OCI-LY7 (cell line): Measurements from ENCODE around the gene EIF4E. TPM values are rescaled to one million over a fixed set of nuclear protein-coding genes. Genes with fewer than 3 reads are reported as not detected.
"Not testable (repeated sequence)": the region's sequence is repeated elsewhere in the genome, so short reads cannot be mapped to it uniquely, and the experiment has no call there.

ENCODE experiments used
- BruUV-seq: library from RNA; stranded (reverse); fragments of 400-500 nt; replicated peaks from 2 replicates; lab custom pipeline; 2021; lab: Mats Ljungman, UMichigan
- CTCF ChIA-PET: fragments of 300-600 bp; sonication (Branson Sonifier 250); formaldehyde crosslinking; loops from one replicate; lab custom pipeline; 2022; ENCODE audit warnings: antibody characterized with exemption; ENCODE audit not compliant: unreplicated experiment; lab: Charles Lee
- POLR2A ChIA-PET: fragments of 300-600 bp; sonication (Branson Sonifier 250); formaldehyde crosslinking; loops from one replicate; lab custom pipeline; 2022; ENCODE audit warnings: antibody characterized with exemption; lab: Charles Lee
- DNase-seq: peaks from one replicate; pipeline ENCODE4 v3.0.0-alpha.2; 2015; ENCODE audit warnings: low spot score
- H2AFZ ChIP-seq: fragments of 200-600 bp; sonication (generic), shearing (Covaris generic); 2 replicates; pipeline ENCODE4 v1.6.1; 2014; ENCODE audit warnings: mild to moderate bottlenecking, antibody characterized with exemption, low read length, moderate library complexity
- H3K27ac ChIP-seq: fragments of 200-600 bp; sonication (generic); 2 replicates; pipeline ENCODE4 v1.5.1; 2014; ENCODE audit warnings: mixed run types, low read depth, mild to moderate bottlenecking, moderate library complexity, low read length, inconsistent platforms; ENCODE audit not compliant: poor library complexity, severe bottlenecking
- H3K36me3 ChIP-seq: fragments of 200-600 bp; sonication (generic); 2 replicates; pipeline ENCODE4 v1.6.1; 2014; ENCODE audit warnings: mild to moderate bottlenecking, antibody characterized with exemption, low read length, moderate library complexity, mixed read lengths; ENCODE audit not compliant: insufficient read depth
- H3K4me1 ChIP-seq: fragments of 200-600 bp; sonication (generic); 2 replicates; pipeline ENCODE4 v1.5.1; 2014; ENCODE audit warnings: mild to moderate bottlenecking, low read length; ENCODE audit not compliant: insufficient read depth, poor library complexity, severe bottlenecking
- H3K4me2 ChIP-seq: fragments of 200-600 bp; sonication (generic); 2 replicates; pipeline ENCODE4 v1.6.1; 2014; ENCODE audit warnings: mild to moderate bottlenecking, low read length
- H3K4me3 ChIP-seq: fragments of 200-600 bp; sonication (generic); 2 replicates; pipeline ENCODE4 v1.5.1; 2014; ENCODE audit warnings: mild to moderate bottlenecking, low read depth, low read length; ENCODE audit not compliant: poor library complexity, severe bottlenecking
- H3K79me2 ChIP-seq: fragments of 200-600 bp; sonication (generic); 2 replicates; pipeline ENCODE4 v1.6.1; 2016; ENCODE audit warnings: low read depth, mild to moderate bottlenecking, low read length, moderate library complexity, mixed read lengths; ENCODE audit not compliant: insufficient read depth
- H3K9me2 ChIP-seq: fragments of 200-600 bp; sonication (generic); 2 replicates; pipeline ENCODE4 v1.6.1; 2016; ENCODE audit warnings: mild to moderate bottlenecking, low read length, mixed read lengths; ENCODE audit not compliant: insufficient read depth
- H3K9me3 ChIP-seq: fragments of 200-600 bp; sonication (generic); 2 replicates; pipeline ENCODE4 v1.6.1; 2014; ENCODE audit warnings: mild to moderate bottlenecking, mixed run types, low read length, mixed read lengths
- H4K20me1 ChIP-seq: fragments of 200-600 bp; sonication (generic); 2 replicates; pipeline ENCODE4 v1.6.1; 2014; ENCODE audit warnings: mild to moderate bottlenecking, antibody characterized with exemption, low read length, moderate library complexity, mixed read lengths; ENCODE audit not compliant: insufficient read depth
- CTCF ChIP-seq: fragments of 200-600 bp; sonication (generic); conservative IDR thresholded peaks from 2 replicates; pipeline ENCODE4 v1.5.1; 2014; ENCODE audit warnings: mild to moderate bottlenecking, antibody characterized with exemption, low read length, moderate library complexity, mixed read lengths
- EZH2phosphoT487 ChIP-seq: fragments of 200-600 bp; sonication (generic); IDR thresholded peaks from 2 replicates; pipeline ENCODE4 v1.6.1; 2018; ENCODE audit warnings: low read depth, borderline replicate concordance, mild to moderate bottlenecking, mixed run types, antibody characterized with exemption, low read length, moderate library complexity, mixed read lengths
- intact Hi-C: fragments of 100-400 bp; cut with micrococcal nuclease; formaldehyde crosslinking; loops from one replicate; pipeline ENCODE4 v1.10.0; 2022; ENCODE audit not compliant: unreplicated experiment
- total RNA-seq, 2 experiments: library from RNA; depleted of rRNA in 1 of 2; stranded (reverse); fragments of >200 nt in 1 of 2; shearing (Covaris generic) in 1 of 2; gene quantifications; 2 replicates each; pipeline ENCODE4 v1.2.3, GENCODE V29; 2014 to 2022

Gene EIF4E
- total RNA-seq, 2 experiments from 2014 or later = 136 to 160 TPM

GRCh38 chr4:98929341-98930267 lies 671 bp upstream of the EIF4E start:
- Histone ChIP-seq H3K4me3 (peak overlapping the region; percentile 88), H2AFZ (peak overlapping the region; percentile 93), H3K79me2 (peaks cover 43% of the 10 kb centered on the region), H3K9me3 (peaks cover 21% of the 10 kb centered on the region; the same call in 1 of the 2 replicates), H3K36me3 (peaks cover 30% of the 10 kb centered on the region), H3K4me2 (peak overlapping the region; percentile 88), H3K4me1 (peaks cover 32% of the 10 kb centered on the region), H3K9me2 (no peaks in the 10 kb centered on the region), H3K27ac (peak overlapping the region; percentile 50), H4K20me1 (peaks cover 22% of the 10 kb centered on the region; the same call in 1 of the 2 replicates)
- TSS peak; percentile 92 for BruUV-seq
- TF ChIP-seq CTCF (no peak), EZH2phosphoT487 (no peak)
- intact Hi-C loops = loop anchor here (1.0 to 5.0 kb wide), 6 partner anchors 66 to 1021 kb away; partner anchors contain the start of genes ADH5, DAPP1, H2AZ1 and METAP1
- peak; percentile 24 for DNase-seq
- ChIA-PET POLR2A (interaction anchor here (0.5 to 3.9 kb wide), 10 partner anchors 8 to 786 kb away, joined by 3 to 15 read pairs (median 4); no protein-coding TSS in a partner anchor), CTCF (no interaction called here)

GRCh38 chr4:98928131-98928504 lies 815 bp downstream of the EIF4E start:
- Histone ChIP-seq H3K4me3 (peak overlapping the region; percentile 88), H3K9me3 (peaks cover 21% of the 10 kb centered on the region; the same call in 1 of the 2 replicates), H3K4me1 (peaks cover 33% of the 10 kb centered on the region), H3K4me2 (peak overlapping the region; percentile 93), H3K9me2 (no peaks in the 10 kb centered on the region), H3K27ac (peak overlapping the region; percentile 83), H3K79me2 (peaks cover 58% of the 10 kb centered on the region), H4K20me1 (peaks cover 22% of the 10 kb centered on the region; the same call in 1 of the 2 replicates), H3K36me3 (peaks cover 44% of the 10 kb centered on the region), H2AFZ (peak overlapping the region; percentile 14; the same call in 1 of the 2 replicates)
- intact Hi-C loops = loop anchor here (2.0 to 5.0 kb wide), 5 partner anchors 159 to 1023 kb away; partner anchors contain the start of genes ADH5, DAPP1, H2AZ1 and RAP1GDS1
- TF ChIP-seq EZH2phosphoT487 (no peak), CTCF (no peak)
- DNase-seq = peak; percentile 84
- ChIA-PET POLR2A (interaction anchor here (0.5 to 3.9 kb wide), 9 partner anchors 11 to 880 kb away, joined by 3 to 15 read pairs (median 5); partner anchors contain the start of gene METAP1), CTCF (interaction anchor here (0.7 kb wide), 1 partner anchor 523 kb away, joined by 3 read pairs; no protein-coding TSS in a partner anchor)
- no TSS peak for BruUV-seq

- peak overlapping the region; percentile 93 for H3K4me2 ChIP-seq
These were observed 2.7 kb downstream of the EIF4E start for GRCh38 chr4:98926257-98926656.

More at GRCh38 chr4:98926257-98926656, 2.7 kb downstream of the EIF4E start:
- H3K4me3 ChIP-seq = peak overlapping the region; percentile 88
- H3K79me2 ChIP-seq = peaks cover 77% of the 10 kb centered on the region
- POLR2A ChIA-PET = interaction anchor here (0.8 to 3.9 kb wide), 2 partner anchors 9 to 666 kb away, joined by 3 to 15 read pairs; no protein-coding TSS in a partner anchor
- H2AFZ ChIP-seq, DNase-seq, H3K9me2 ChIP-seq, H3K27ac ChIP-seq, BruUV-seq, CTCF ChIA-PET, H3K9me3 ChIP-seq: not testable (repeated sequence)
- H3K36me3 ChIP-seq = peaks cover 62% of the 10 kb centered on the region
- H3K4me1 ChIP-seq = peaks cover 41% of the 10 kb centered on the region
- H4K20me1 ChIP-seq = peaks cover 33% of the 10 kb centered on the region
- intact Hi-C loops = loop anchor here (5.0 kb wide), 1 partner anchor 161 kb away; the partner anchor contains the start of gene ADH5
